Mucosa of rectum (tissue), 2 donors: ENCODE data around the gene STRN3.

Experiments used
- H3K27ac ChIP-seq, 2 donors: one replicate each; pipeline ENCODE4 v1.7.0; 2013; ENCODE audit warnings: inconsistent platforms in 2 of 2, low read depth in 2 of 2, low read length in 2 of 2
- H3K27me3 ChIP-seq, 2 donors: one replicate each; pipeline ENCODE4 v1.7.0; 2013; ENCODE audit warnings: low read length in 2 of 2; ENCODE audit not compliant: control insufficient read depth in 2 of 2, insufficient read depth in 2 of 2
- H3K36me3 ChIP-seq, 2 donors: one replicate each; pipeline ENCODE4 v1.7.0; 2013; ENCODE audit warnings: low read length in 2 of 2; ENCODE audit not compliant: control insufficient read depth in 2 of 2, insufficient read depth in 2 of 2
- H3K4me1 ChIP-seq, 2 donors: one replicate each; pipeline ENCODE4 v1.7.0; 2013; ENCODE audit warnings: low read length in 2 of 2, mild to moderate bottlenecking in 1 of 2; ENCODE audit not compliant: control insufficient read depth in 2 of 2, insufficient read depth in 2 of 2
- H3K4me3 ChIP-seq, 2 donors: one replicate each; pipeline ENCODE4 v1.7.0; 2013; ENCODE audit warnings: low read length in 2 of 2
- H3K9ac ChIP-seq, 2 donors: one replicate each; pipeline ENCODE4 v1.7.0; 2013; ENCODE audit warnings: low read length in 2 of 2, low read depth in 1 of 2, mild to moderate bottlenecking in 1 of 2
- H3K9me3 ChIP-seq, 2 donors: one replicate each; pipeline ENCODE4 v1.7.0; 2013; ENCODE audit warnings: low read length in 2 of 2; ENCODE audit not compliant: control insufficient read depth in 2 of 2
- donor health status: healthy.
- donor health status: Normal muscosa, but diverticular disease.

Gene STRN3

DNA sequence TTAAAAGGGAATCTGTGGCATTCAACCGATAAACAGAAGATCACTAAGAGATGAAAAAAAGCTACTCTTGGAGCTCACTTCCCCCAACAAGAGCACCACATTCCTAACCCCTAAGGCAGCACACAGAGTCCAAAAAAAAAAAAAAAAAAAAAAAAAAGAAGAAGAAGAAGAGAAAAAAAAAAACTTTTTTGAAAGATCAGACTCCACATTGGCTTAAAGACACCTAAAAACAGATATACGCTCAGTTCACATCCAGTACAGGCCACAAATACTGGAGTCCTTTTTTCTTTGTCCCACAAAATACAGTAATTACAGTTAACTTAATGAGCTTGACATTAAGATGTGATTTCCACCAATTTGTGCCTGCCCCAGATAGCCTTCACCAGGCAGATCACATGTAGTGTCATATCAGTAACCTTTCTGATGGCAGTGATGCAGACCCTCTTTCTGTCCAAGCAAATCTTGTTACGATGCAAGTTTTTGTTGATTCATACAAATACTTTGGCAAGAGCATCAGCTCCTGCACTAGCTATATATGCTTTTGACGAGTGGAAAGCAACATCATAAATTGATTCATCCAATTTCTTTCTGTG, 131.2 kb downstream of the STRN3 start:
- Histone ChIP-seq H3K27me3 (no peaks in the 10 kb centered on the region), H3K9ac (no peak overlapping the region), H3K4me3 (no peak overlapping the region), H3K4me1 (no peaks in the 10 kb centered on the region), H3K27ac (no peak overlapping the region), H3K36me3 (peaks cover 14 to 17% of the 10 kb centered on the region in 2 donors), H3K9me3 (no peaks in the 10 kb centered on the region)

DNA sequence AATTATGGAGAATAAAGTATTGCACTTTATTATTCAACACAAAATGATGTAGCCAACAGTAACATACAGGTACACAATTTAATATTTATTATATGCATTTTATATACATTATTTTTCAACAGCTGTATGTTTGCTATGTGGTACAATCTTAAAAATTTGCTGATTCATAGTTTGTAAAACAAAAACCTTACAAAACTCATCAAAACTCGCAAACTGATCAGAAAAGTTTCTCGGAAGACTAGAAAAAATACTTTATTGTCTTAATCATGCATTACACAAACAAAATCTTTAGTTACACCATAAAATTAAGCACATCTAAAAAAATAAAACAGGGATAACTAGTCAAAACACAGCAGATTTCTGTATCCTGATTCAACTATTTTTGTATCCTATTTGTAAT, 132.4 kb downstream of the STRN3 start:
- Histone ChIP-seq H3K27ac (no peak overlapping the region), H3K9ac (no peak overlapping the region), H3K27me3 (no peaks in the 10 kb centered on the region), H3K4me3 (no peak overlapping the region), H3K9me3 (no peaks in the 10 kb centered on the region), H3K4me1 (no peaks in the 10 kb centered on the region), H3K36me3 (peaks cover 12 to 15% of the 10 kb centered on the region in 2 donors)

- no peak overlapping the region for H3K9ac ChIP-seq
- no peaks in the 10 kb centered on the region for H3K9me3 ChIP-seq
- H3K4me3 ChIP-seq = no peak overlapping the region
- peaks cover 0 to under 1% of the 10 kb centered on the region in 2 donors for H3K36me3 ChIP-seq
- no peak overlapping the region for H3K27ac ChIP-seq
- H3K27me3 ChIP-seq = no peaks in the 10 kb centered on the region
- no peaks in the 10 kb centered on the region for H3K4me1 ChIP-seq
Measured at GRCh38 chr14:30889244-30889594, 137.0 kb downstream of the STRN3 start.

- Histone ChIP-seq H3K4me3 (no peak overlapping the region), H3K4me1 (no peaks in the 10 kb centered on the region), H3K36me3 (no peaks in the 10 kb centered on the region)
Measured at GRCh38 chr14:30888480-30889243, 137.5 kb downstream of the STRN3 start.

DNA sequence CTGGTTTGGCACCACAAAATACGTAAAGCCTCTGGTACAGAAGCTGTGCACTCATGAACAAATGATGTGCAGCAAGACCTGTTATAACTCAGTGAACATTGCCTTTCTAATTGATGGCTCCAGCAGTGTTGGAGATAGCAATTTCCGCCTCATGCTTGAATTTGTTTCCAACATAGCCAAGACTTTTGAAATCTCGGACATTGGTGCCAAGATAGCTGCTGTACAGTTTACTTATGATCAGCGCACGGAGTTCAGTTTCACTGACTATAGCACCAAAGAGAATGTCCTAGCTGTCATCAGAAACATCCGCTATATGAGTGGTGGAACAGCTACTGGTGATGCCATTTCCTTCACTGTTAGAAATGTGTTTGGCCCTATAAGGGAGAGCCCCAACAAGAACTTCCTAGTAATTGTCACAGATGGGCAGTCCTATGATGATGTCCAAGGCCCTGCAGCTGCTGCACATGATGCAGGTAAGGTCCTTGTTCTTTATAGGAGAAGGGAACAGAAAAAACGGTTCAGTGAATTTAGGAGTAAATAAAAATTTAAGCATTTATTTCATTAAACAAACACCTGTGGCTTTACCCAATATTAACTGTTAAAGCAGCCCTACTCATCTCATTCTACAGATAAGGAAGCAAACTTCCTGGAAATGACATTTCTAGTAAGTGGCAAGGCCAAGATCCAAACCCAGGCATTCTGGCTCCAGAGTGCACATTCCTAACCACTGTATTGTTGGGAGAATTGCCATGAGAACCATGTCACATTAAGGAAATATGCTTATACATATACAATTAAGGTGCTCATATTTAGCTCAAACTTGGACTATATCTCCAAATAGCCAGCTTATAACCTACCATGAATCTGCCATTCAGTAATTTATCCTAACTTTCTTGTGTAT, 140.1 kb downstream of the STRN3 start:
- Histone ChIP-seq H3K36me3 (no peaks in the 10 kb centered on the region), H3K9me3 (no peaks in the 10 kb centered on the region), H3K4me1 (no peaks in the 10 kb centered on the region), H3K27me3 (no peaks in the 10 kb centered on the region), H3K4me3 (no peak overlapping the region), H3K9ac (no peak overlapping the region), H3K27ac (no peak overlapping the region)

More at GRCh38 chr14:30888480-30889243, 137.5 kb downstream of the STRN3 start:
- Histone ChIP-seq H3K27ac (no peak overlapping the region), H3K9ac (no peak overlapping the region), H3K9me3 (no peaks in the 10 kb centered on the region), H3K27me3 (no peaks in the 10 kb centered on the region)

GRCh38 chr14:30884901-30885300, 141.3 kb downstream of the STRN3 start:
- Histone ChIP-seq H3K27ac (no peak overlapping the region), H3K27me3 (no peaks in the 10 kb centered on the region), H3K9ac (no peak overlapping the region), H3K4me3 (no peak overlapping the region), H3K9me3 (no peaks in the 10 kb centered on the region), H3K36me3 (no peaks in the 10 kb centered on the region), H3K4me1 (no peaks in the 10 kb centered on the region)

- no peak overlapping the region for H3K9ac ChIP-seq
- no peaks in the 10 kb centered on the region for H3K9me3 ChIP-seq
- no peaks in the 10 kb centered on the region for H3K27me3 ChIP-seq
- no peak overlapping the region for H3K4me3 ChIP-seq
- no peak overlapping the region for H3K27ac ChIP-seq
- no peaks in the 10 kb centered on the region for H3K4me1 ChIP-seq
- H3K36me3 ChIP-seq = no peaks in the 10 kb centered on the region
Measured at GRCh38 chr14:30883508-30884294, 142.5 kb downstream of the STRN3 start.

- Histone ChIP-seq H3K9ac (no peak overlapping the region), H3K27ac (no peak overlapping the region), H3K4me3 (no peak overlapping the region), H3K4me1 (no peaks in the 10 kb centered on the region), H3K36me3 (no peaks in the 10 kb centered on the region), H3K9me3 (no peaks in the 10 kb centered on the region), H3K27me3 (no peaks in the 10 kb centered on the region)
Measured at GRCh38 chr14:30882431-30882830, 143.7 kb downstream of the STRN3 start.

- no peak overlapping the region for H3K9ac ChIP-seq
- H3K9me3 ChIP-seq = no peaks in the 10 kb centered on the region
- no peak overlapping the region for H3K27ac ChIP-seq
- H3K36me3 ChIP-seq = no peaks in the 10 kb centered on the region
- peaks cover 15 to 23% of the 10 kb centered on the region in 2 donors for H3K27me3 ChIP-seq
- H3K4me1 ChIP-seq = peaks cover 5 to 9% of the 10 kb centered on the region in 2 donors
- no peak overlapping the region for H3K4me3 ChIP-seq
Measured at GRCh38 chr14:30876692-30877091, 149.5 kb downstream of the STRN3 start.
